AG04449 (cell line): ENCODE measurements around the gene ABI3BP.

Source experiments
- CTCF ChIA-PET: fragments of 350-600 bp; formaldehyde crosslinking; extraction: SDS; loops from one replicate; lab custom pipeline; 2021; ENCODE audit warnings: antibody characterized with exemption; lab: Yijun Ruan, JAX
- POLR2A ChIA-PET: fragments of 400-600, 350-600 bp; formaldehyde crosslinking; extraction: SDS; loops from one replicate; lab custom pipeline; 2020; ENCODE audit warnings: antibody characterized with exemption, inconsistent platforms; lab: Yijun Ruan, JAX
- DNase-seq: peaks from one replicate; pipeline ENCODE4 v3.0.0-alpha.2; 2010; ENCODE audit warnings: low read depth, low spot score
- H3K4me3 ChIP-seq: 2 replicates; pipeline ENCODE4 v1.5.1; 2011; ENCODE audit warnings: low read depth, mild to moderate bottlenecking, control low read depth, low read length
- CTCF ChIP-seq: IDR thresholded peaks from one replicate; pipeline ENCODE4 v1.5.1; 2011; ENCODE audit warnings: mild to moderate bottlenecking, moderate library complexity, low read length, control low read depth, inconsistent platforms; ENCODE audit not compliant: insufficient read depth; ENCODE audit errors: missing control alignments

The ABI3BP gene

GRCh38 chr3:100769693-100770092, 223.5 kb downstream of the ABI3BP start:
- ChIA-PET POLR2A (no interaction called here), CTCF (interaction anchor here (1.5 to 1.8 kb wide), 3 partner anchors 8 to 15 kb away, joined by 5 to 7 read pairs (median 5); no protein-coding TSS in a partner anchor)
- no peak for TF ChIP-seq CTCF
- no peak overlapping the region for H3K4me3 ChIP-seq
- no peak for DNase-seq

- no peak for TF ChIP-seq CTCF
- no peak overlapping the region for H3K4me3 ChIP-seq
- ChIA-PET POLR2A (no interaction called here), CTCF (no interaction called here)
- DNase-seq, result no peak
These were observed 227.2 kb downstream of the ABI3BP start for GRCh38 chr3:100766069-100766468.

- no peak overlapping the region for H3K4me3 ChIP-seq
- ChIA-PET CTCF (no interaction called here), POLR2A (no interaction called here)
- TF ChIP-seq CTCF, result no peak
- DNase-seq, result no peak
These were observed 227.7 kb downstream of the ABI3BP start for GRCh38 chr3:100765437-100765975.

GRCh38 chr3:100761951-100762350, 231.3 kb downstream of the ABI3BP start:
- CTCF ChIA-PET, result interaction anchor here (2.1 to 2.3 kb wide), 2 partner anchors 9 to 15 kb away, joined by 7 read pairs; no protein-coding TSS in a partner anchor
- no peak for DNase-seq
- no peak for TF ChIP-seq CTCF
- POLR2A ChIA-PET, result no interaction called here
- no peak overlapping the region for H3K4me3 ChIP-seq

GRCh38 chr3:100761211-100761942, 231.8 kb downstream of the ABI3BP start:
- no peak overlapping the region for H3K4me3 ChIP-seq
- POLR2A ChIA-PET, result no interaction called here
- CTCF ChIA-PET, result interaction anchor here (1.6 to 2.3 kb wide), 3 partner anchors 9 to 16 kb away, joined by 7 to 8 read pairs (median 7); no protein-coding TSS in a partner anchor
- no peak for TF ChIP-seq CTCF
- DNase-seq, result no peak

GRCh38 chr3:100760377-100760776, 232.8 kb downstream of the ABI3BP start:
- ChIA-PET POLR2A (no interaction called here), CTCF (interaction anchor here (1.6 to 2.3 kb wide), 4 partner anchors 10 to 36 kb away, joined by 5 to 8 read pairs (median 7); no protein-coding TSS in a partner anchor)
- no peak for TF ChIP-seq CTCF
- H3K4me3 ChIP-seq, result no peak overlapping the region
- no peak for DNase-seq
